Spleen (tissue), 3 donors: ENCODE data around the gene SPATA2.

Experiments
- POLR2A ChIP-seq, 3 donors: fragments of 450-650 bp; IDR thresholded peaks; one replicate each; pipeline ENCODE4 v1.5.1; 2017; ENCODE audit warnings: antibody characterized with exemption in 3 of 3, mild to moderate bottlenecking in 1 of 3
- POLR2AphosphoS5 ChIP-seq, 3 donors: sonication (generic); formaldehyde crosslinking; IDR thresholded peaks; one replicate each; pipeline ENCODE4 v1.5.1; 2017; ENCODE audit warnings: antibody characterized with exemption in 3 of 3

GRCh38 chr20:49863666-49864065 is 51.7 kb downstream of the SPATA2 start:
- TF ChIP-seq POLR2AphosphoS5 (IDR thresholded peaks at IDR 0.05) = no peak
- no peak for TF ChIP-seq POLR2A (IDR thresholded peaks at IDR 0.05)
